IPS DF 19.7 (cell line): ENCODE measurements around the gene DTD2.
"Not testable (repeated sequence)": the region's sequence is repeated elsewhere in the genome, so short reads cannot be mapped to it uniquely, and the experiment has no call there.

Experiments used
- DNase-seq: peaks from one replicate; pipeline ENCODE4 v3.0.0-alpha.2; 2013; ENCODE audit warnings: low read depth, low spot score

DTD2 gene

GRCh38 chr14:31456841-31457664 is at the start of gene DTD2:
TSS of gene DTD2 (minus strand) at chr14:31457506. CDS start at chr14:31457393, 113 bp downstream.
- no peak for DNase-seq

- DNase-seq = no peak
These were observed 48.1 kb upstream of the DTD2 start for GRCh38 chr14:31505411-31505810.

DNA sequence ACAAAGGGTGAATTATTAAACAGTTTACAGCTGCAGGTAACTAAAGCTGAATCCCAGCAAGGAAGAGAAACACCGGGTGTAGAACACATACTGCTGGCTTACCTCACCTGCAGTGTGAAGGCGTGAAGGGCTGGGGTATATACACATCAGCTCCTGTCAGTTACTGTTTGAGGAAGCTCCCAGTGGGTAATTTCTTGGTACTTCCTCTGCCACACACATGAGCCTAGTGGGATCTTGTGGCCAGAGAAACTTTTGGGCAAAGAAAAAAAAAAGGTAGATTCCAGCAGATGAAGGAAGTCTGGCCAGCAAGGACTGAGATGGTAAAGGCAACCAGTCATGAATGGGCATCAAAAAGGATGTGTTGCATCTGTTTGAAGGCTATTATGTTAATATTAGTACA is 44.6 kb upstream of the DTD2 start:
- no peak for DNase-seq

DNA sequence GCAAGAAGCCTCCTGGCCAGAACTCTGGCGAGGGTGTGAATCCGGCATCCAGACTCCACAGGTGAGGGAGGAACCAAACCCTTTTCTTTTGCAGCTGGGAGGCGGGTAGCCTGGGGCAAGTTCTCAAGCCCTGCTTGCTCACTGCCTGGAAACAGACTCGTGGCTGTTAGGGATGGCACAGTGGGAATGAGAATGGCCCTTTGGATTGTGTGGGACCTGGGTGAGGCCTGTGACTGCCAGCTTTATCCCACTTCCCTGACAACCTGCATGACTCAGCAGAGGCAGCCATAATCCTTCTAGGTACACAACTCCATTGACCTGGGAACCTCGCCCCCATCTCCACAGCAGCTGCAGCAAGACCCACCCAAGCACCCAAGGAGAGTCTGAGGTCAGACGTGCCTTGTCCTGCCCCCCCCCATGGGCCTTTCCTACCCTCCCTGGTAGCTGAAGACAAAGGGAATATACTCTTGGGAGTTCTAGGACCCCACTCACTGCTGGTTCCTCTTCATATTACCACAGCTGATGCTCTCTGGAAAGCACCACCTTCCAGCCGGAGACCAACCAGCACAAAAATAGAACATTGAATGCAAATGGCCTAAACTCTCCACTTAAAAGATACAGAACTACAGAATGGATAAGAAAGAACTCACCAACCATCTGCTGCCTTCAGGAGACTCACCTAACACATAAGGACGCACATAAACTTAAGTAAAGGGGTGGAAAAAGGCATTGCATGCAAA is 35.6 kb upstream of the DTD2 start:
- DNase-seq = no peak

DNA sequence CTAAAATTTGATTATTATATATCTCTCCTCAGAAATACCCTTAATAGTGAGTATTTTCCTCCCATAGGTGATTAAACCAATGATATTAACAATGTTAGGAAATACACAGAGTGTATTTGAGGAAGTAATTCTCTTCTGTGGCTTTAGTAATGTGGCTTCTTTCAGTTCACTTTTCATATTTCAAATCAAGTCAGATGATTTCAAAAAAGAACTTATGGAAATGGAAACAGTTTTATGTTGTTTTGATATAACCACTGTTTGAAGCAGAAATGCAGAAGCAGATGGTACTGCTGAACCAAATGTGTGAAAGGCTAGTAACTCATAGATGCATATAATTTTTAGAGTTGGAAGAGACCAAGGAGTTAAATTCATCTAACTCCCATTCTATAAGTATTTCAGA is 32.4 kb upstream of the DTD2 start:
- DNase-seq = no peak

DNA sequence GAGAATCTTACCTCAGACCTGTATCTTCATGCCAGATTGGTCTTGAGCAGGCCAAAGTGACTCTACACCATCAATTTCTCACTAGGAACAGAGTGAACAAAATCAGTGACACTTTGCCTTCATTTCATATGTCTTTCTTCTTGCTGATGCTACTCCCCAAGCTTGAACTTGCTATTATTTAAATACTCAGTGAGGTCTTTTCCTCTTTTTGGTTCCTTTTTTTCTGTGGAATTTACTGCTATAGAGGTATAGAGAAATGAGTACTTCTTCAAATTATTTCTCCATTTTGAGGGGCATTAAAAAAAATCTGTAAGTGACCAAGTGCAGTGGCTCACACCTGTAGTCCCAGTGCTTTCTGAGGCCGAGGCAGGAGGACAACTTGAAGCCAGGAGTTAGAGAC is 30.6 kb upstream of the DTD2 start, which contains the start of gene GPR33:
Gene GPR33, minus strand, starts transcription at position 154 of the 400 bp plus-strand sequence. CDS start 4,074 bp downstream, outside the sequence.
- no peak for DNase-seq

- DNase-seq = no peak
These were observed 29.5 kb upstream of the DTD2 start for GRCh38 chr14:31486764-31487163.

DNA sequence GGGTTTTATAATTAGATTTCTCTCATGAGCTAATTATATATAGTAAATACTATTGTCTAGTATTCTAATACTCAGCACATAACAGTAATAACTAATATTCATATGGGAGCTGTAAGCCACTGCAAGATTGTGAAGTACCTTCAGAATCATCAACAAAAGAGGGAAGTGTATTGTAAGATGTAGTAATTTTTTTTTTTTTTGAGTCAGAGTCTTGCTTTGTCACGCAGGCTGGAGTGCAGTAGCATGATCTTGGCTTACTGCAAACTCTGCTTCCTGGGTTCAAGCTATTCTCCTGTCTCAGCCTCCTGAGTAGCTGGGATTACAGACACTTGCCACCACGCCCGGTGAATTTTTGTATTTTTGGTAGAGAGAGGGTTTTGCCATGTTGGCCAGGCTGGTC is 27.4 kb upstream of the DTD2 start:
- DNase-seq = no peak

GRCh38 chr14:31480156-31480555 is 22.9 kb upstream of the DTD2 start:
- no peak for DNase-seq

DNA sequence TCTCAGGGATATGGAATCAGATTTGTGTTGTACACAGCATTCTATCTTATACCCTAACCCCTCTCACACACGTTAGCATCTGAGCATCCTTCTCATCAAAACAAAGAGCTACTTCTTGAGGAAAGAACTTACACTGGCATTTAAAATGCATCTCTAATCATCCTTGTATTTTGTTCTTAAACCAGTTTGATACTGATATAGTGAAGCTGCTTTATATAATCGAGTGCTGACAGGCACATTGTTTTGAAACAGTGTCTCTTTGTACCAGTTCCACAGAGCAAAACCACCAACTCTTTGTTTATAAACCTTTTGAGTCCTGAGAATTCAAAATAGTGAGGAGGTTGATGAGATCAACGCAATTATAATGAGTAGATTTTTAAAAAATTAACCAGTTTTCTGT is 21.7 kb upstream of the DTD2 start:
- no peak for DNase-seq

- no peak for DNase-seq
These were observed 19.9 kb upstream of the DTD2 start for GRCh38 chr14:31477248-31477647.

GRCh38 chr14:31476131-31476866 is 19.0 kb upstream of the DTD2 start:
- no peak for DNase-seq

GRCh38 chr14:31466554-31466953 is 9.2 kb upstream of the DTD2 start:
- no peak for DNase-seq

GRCh38 chr14:31465111-31465510 is 7.8 kb upstream of the DTD2 start:
- DNase-seq = no peak

DNA sequence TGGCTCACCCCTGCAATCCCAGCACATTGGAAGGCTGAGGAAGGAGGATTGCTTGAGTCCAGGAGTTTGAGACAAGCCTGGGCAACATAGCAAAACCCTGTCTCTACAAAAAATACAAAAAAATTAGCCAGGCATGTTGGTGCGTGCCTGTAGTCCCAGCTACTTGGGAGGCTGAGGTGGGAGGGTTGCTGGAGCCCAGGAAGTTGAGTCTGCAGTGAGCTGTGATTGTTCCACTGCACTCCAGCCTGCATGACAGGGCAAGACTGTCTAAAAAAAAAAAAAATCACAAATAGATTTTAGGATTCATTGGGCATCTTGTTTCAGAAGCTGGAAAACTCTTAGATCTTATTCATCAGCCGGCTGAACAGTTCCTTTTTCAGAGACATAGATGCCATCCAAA is 5.1 kb upstream of the DTD2 start:
- DNase-seq = not testable (repeated sequence)

- no peak for DNase-seq
These were observed 4.2 kb upstream of the DTD2 start for GRCh38 chr14:31461545-31461944.

DNA sequence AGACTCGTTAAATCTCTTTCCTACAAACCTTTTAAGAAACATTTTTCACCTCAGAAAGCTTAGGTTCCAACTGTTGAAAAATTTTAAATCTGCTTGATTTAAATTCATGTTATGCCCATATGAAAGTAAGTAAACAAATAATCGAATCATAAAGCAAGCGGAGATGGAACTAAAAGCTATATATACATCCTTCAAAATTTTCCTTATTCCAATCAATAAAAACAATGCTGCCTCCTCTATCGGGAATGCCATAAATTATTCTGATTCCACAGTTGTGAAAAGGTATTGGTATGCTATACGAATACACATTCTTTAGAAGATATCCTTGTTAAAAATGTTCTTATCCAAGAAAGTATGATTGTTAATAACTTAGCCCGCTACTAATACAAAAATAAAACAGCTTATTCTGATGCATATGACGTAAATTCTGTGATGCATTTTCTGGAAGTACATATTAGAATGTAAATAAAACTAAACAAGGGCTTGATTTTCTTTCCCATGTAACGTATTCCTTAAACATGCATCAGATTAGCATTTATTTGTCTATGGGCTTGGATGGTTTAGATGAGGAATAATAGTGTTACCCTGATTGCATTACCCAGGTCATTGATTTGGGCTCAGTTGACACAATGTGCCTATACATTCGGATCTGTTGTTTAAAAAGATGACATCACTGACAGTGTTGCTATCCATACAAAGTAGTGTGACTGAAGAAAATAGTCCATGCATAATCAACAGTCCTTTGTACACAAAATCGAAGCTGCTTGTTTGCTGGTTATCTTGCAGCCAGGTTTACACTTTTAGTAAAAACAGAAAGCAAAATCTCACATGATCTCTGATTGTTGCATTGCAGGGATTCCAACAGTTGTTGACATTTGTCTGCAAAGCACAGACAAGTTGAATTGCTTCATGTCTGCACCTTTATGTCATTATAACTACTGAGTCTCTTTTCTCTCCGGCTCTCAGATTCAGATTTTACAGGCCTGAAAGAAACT is 656 bp upstream of the DTD2 start:
- no peak for DNase-seq

- DNase-seq = no peak
These were observed 7.2 kb downstream of the DTD2 start for GRCh38 chr14:31449971-31450610.

- no peak for DNase-seq
These were observed 8.2 kb downstream of the DTD2 start for GRCh38 chr14:31449136-31449535.

GRCh38 chr14:31445703-31446102 is 11.6 kb downstream of the DTD2 start:
- DNase-seq = no peak
